Mammary epithelial cell (primary cell): ENCODE data around the gene BRK1.

Experiments
- CTCF ChIP-seq, 2 donors: IDR thresholded peaks in 1 of 2; conservative IDR thresholded peaks in 1 of 2; 2 replicates each; pipeline ENCODE4 v1.5.1; 2011 to 2012; ENCODE audit warnings: inconsistent platforms in 2 of 2, low read length in 2 of 2, mild to moderate bottlenecking in 2 of 2, control low read depth in 1 of 2, low read depth in 1 of 2; ENCODE audit not compliant: insufficient read depth in 1 of 2; ENCODE audit errors: extremely low read depth in 1 of 2
- EZH2 ChIP-seq: IDR thresholded peaks from 2 replicates; pipeline ENCODE4 v1.6.1; 2012; ENCODE audit warnings: low read length, inconsistent platforms, borderline replicate concordance

- TF ChIP-seq CTCF (conservative IDR thresholded peaks at IDR 0.05 in 1 of 2, IDR thresholded peaks at IDR 0.05 in 1 of 2; ENCODE audit: extremely low read depth in 1 of 2, insufficient read depth in 1 of 2, low read depth in 1 of 2, low read length in 2 of 2) (no peak), EZH2 (no peak)
These were observed 7.2 kb downstream of the BRK1 start for GRCh38 chr3:10122724-10123123.
